ENCODE data around the gene MBOAT2.

The MBOAT2 gene

GRCh38 chr2:8851811-8852560, 151.5 kb downstream of the MBOAT2 start:
- Histone ChIP-seq H4K8ac (ENCODE audit: low read depth, low read length) (no peak overlapping the region), H2BK120ac (ENCODE audit: insufficient read depth, low read length, poor library complexity) (no peak overlapping the region), H3K18ac (ENCODE audit: low read length) (no peak overlapping the region), H2BK12ac (ENCODE audit: low read length) (no peak overlapping the region), H2AK5ac (ENCODE audit: low read length) (no peak overlapping the region), H3K4me2 (ENCODE audit: low read length) (no peak overlapping the region), H3K14ac (ENCODE audit: low read length) (no peak overlapping the region), H4K91ac (ENCODE audit: low read depth, low read length) (no peak overlapping the region), H3K27ac (ENCODE audit: low read depth, low read length) (no peak overlapping the region), H3K9me3 (ENCODE audit: insufficient read depth, low read depth, low read length) (no peaks in the 10 kb centered on the region), H3K27me3 (ENCODE audit: insufficient read depth, low read length) (no peaks in the 10 kb centered on the region), H4K12ac (ENCODE audit: low read depth, low read length) (no peak overlapping the region), H3K9ac (ENCODE audit: low read length) (no peak overlapping the region), H3K4me1 (ENCODE audit: control insufficient read depth in 1 of 2, insufficient read depth in 2 of 2, low read length in 2 of 2) (no peaks in the 10 kb centered on the region), H3K4me3 (ENCODE audit: low read depth, low read length) (no peak overlapping the region), H3K79me2 (ENCODE audit: control insufficient read depth, insufficient read depth, low read length, poor library complexity) (no peaks in the 10 kb centered on the region), H3K36me3 (ENCODE audit: control insufficient read depth in 1 of 2, insufficient read depth in 2 of 2, low read length in 2 of 2) (no peaks in the 10 kb centered on the region), H3K79me1 (ENCODE audit: low read length) (no peaks in the 10 kb centered on the region), H3K4ac (ENCODE audit: low read depth, low read length) (no peak overlapping the region), H2BK5ac (ENCODE audit: low read depth, low read length, poor library complexity) (no peak overlapping the region), H3K23ac (ENCODE audit: low read length) (no peak overlapping the region), H2AFZ (ENCODE audit: insufficient read depth, low read length, poor library complexity) (no peak overlapping the region)
- peak in 1 of 2 donors; percentile 8 for DNase-seq
- WGBS (ENCODE audit: extremely low coverage, insufficient coverage, insufficient read length), result no CpG with 5 or more reads among the region's 10 CpGs

DNA sequence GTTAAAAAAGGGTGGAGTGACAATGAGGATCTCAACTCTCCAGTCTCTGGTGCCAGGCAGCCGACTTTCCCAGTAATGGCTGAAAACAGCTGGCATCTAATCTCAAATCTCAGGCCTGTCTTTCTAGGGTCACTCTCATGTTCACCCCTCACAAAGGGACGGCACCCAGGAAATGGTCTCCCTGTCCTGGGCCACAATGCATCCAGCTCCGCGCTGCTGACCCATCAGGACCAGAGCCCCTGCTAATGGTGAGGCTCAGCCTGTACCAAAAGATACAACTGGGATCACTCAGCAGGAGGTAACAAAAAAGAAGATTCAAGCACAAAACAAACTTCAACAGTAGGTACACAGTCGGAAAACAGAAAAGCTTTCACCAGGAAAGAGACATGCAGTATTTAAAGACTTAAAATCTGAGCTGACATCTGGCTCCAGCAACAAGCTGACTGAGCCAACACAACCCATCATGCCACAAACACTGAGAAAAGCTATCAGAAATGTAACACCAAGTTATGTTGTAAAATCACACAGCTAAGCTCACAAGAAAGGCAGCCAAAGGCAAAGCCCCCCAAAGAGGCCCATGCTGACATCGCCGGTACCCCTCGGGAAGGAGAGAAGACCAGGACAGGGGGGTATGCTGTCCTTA, 152.5 kb downstream of the MBOAT2 start:
- no peak for DNase-seq
- Histone ChIP-seq H2BK5ac (ENCODE audit: low read depth, low read length, poor library complexity) (no peak overlapping the region), H3K27ac (ENCODE audit: low read depth, low read length) (no peak overlapping the region), H3K23ac (ENCODE audit: low read length) (no peak overlapping the region), H4K8ac (ENCODE audit: low read depth, low read length) (no peak overlapping the region), H2AFZ (ENCODE audit: insufficient read depth, low read length, poor library complexity) (no peak overlapping the region), H3K36me3 (ENCODE audit: control insufficient read depth in 1 of 2, insufficient read depth in 2 of 2, low read length in 2 of 2) (no peaks in the 10 kb centered on the region), H3K18ac (ENCODE audit: low read length) (no peak overlapping the region), H3K4me1 (ENCODE audit: control insufficient read depth in 1 of 2, insufficient read depth in 2 of 2, low read length in 2 of 2) (no peaks in the 10 kb centered on the region), H4K12ac (ENCODE audit: low read depth, low read length) (no peak overlapping the region), H3K4me3 (ENCODE audit: low read depth, low read length) (no peak overlapping the region), H3K14ac (ENCODE audit: low read length) (no peak overlapping the region), H3K79me2 (ENCODE audit: control insufficient read depth, insufficient read depth, low read length, poor library complexity) (no peaks in the 10 kb centered on the region), H2BK120ac (ENCODE audit: insufficient read depth, low read length, poor library complexity) (no peak overlapping the region), H3K9ac (ENCODE audit: low read length) (no peak overlapping the region), H3K4me2 (ENCODE audit: low read length) (no peak overlapping the region), H3K9me3 (ENCODE audit: insufficient read depth, low read depth, low read length) (no peaks in the 10 kb centered on the region), H2AK5ac (ENCODE audit: low read length) (no peak overlapping the region), H4K91ac (ENCODE audit: low read depth, low read length) (no peak overlapping the region), H3K27me3 (ENCODE audit: insufficient read depth, low read length) (no peaks in the 10 kb centered on the region), H3K79me1 (ENCODE audit: low read length) (no peaks in the 10 kb centered on the region), H3K4ac (ENCODE audit: low read depth, low read length) (no peak overlapping the region), H2BK12ac (ENCODE audit: low read length) (no peak overlapping the region)
- no CpG with 5 or more reads among the region's 8 CpGs for WGBS (ENCODE audit: extremely low coverage, insufficient coverage, insufficient read length)

DNA sequence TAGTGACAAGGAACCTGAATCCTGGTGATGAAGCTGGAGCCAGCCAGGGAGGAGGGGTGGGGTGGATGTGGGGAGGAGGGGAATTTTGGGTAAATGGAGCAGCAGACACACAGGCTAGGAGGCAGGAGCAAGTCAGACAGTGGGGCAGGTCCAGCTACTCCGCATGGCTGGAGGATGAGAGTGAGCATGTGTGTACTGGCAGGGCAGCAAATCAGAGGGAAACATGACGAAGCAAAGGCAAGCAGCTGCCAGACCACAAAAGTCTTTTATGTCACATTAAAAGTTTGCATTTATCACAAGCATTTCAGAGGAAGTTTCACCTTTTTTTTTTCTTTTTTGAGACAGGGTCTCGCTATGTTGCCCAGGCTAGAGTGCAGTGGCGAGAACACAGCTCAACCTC, 154.2 kb downstream of the MBOAT2 start:
- Histone ChIP-seq H3K4ac (ENCODE audit: low read depth, low read length) (no peak overlapping the region), H3K23ac (ENCODE audit: low read length) (no peak overlapping the region), H4K8ac (ENCODE audit: low read depth, low read length) (no peak overlapping the region), H3K9me3 (ENCODE audit: insufficient read depth, low read depth, low read length) (no peaks in the 10 kb centered on the region), H4K91ac (ENCODE audit: low read depth, low read length) (no peak overlapping the region), H3K27me3 (ENCODE audit: insufficient read depth, low read length) (no peaks in the 10 kb centered on the region), H3K27ac (ENCODE audit: low read depth, low read length) (no peak overlapping the region), H3K14ac (ENCODE audit: low read length) (no peak overlapping the region), H2AFZ (ENCODE audit: insufficient read depth, low read length, poor library complexity) (no peak overlapping the region), H2AK5ac (ENCODE audit: low read length) (no peak overlapping the region), H2BK120ac (ENCODE audit: insufficient read depth, low read length, poor library complexity) (no peak overlapping the region), H3K4me1 (ENCODE audit: control insufficient read depth in 1 of 2, insufficient read depth in 2 of 2, low read length in 2 of 2) (no peaks in the 10 kb centered on the region), H3K9ac (ENCODE audit: low read length) (peak overlapping the region; percentile 38), H2BK12ac (ENCODE audit: low read length) (no peak overlapping the region), H4K12ac (ENCODE audit: low read depth, low read length) (no peak overlapping the region), H3K79me2 (ENCODE audit: control insufficient read depth, insufficient read depth, low read length, poor library complexity) (no peaks in the 10 kb centered on the region), H2BK5ac (ENCODE audit: low read depth, low read length, poor library complexity) (no peak overlapping the region), H3K4me3 (ENCODE audit: low read depth, low read length) (no peak overlapping the region), H3K36me3 (ENCODE audit: control insufficient read depth in 1 of 2, insufficient read depth in 2 of 2, low read length in 2 of 2) (no peaks in the 10 kb centered on the region), H3K79me1 (ENCODE audit: low read length) (no peaks in the 10 kb centered on the region), H3K4me2 (ENCODE audit: low read length) (no peak overlapping the region), H3K18ac (ENCODE audit: low read length) (no peak overlapping the region)
- no CpG with 5 or more reads among the region's 4 CpGs for WGBS (ENCODE audit: extremely low coverage, insufficient coverage, insufficient read length)
- DNase-seq, result peak in 1 of 2 donors; percentile 22

GRCh38 chr2:8848328-8849100, 155.0 kb downstream of the MBOAT2 start:
- H3K23ac ChIP-seq (ENCODE audit: low read length), result no peak overlapping the region
- H4K12ac ChIP-seq (ENCODE audit: low read depth, low read length), result no peak overlapping the region
- H3K4me2 ChIP-seq (ENCODE audit: low read length), result no peak overlapping the region
- no peak overlapping the region for H3K18ac ChIP-seq (ENCODE audit: low read length)
- WGBS (ENCODE audit: extremely low coverage, insufficient coverage, insufficient read length), result no CpG with 5 or more reads among the region's 7 CpGs
- no peak overlapping the region for H3K27ac ChIP-seq (ENCODE audit: low read depth, low read length)
- no peak overlapping the region for H2AFZ ChIP-seq (ENCODE audit: insufficient read depth, low read length, poor library complexity)
- H2BK12ac ChIP-seq (ENCODE audit: low read length), result no peak overlapping the region
- H3K9ac ChIP-seq (ENCODE audit: low read length), result no peak overlapping the region
- H3K36me3 ChIP-seq (ENCODE audit: control insufficient read depth in 1 of 2, insufficient read depth in 2 of 2, low read length in 2 of 2), result no peaks in the 10 kb centered on the region
- no peak overlapping the region for H2BK120ac ChIP-seq (ENCODE audit: insufficient read depth, low read length, poor library complexity)
- no peak overlapping the region for H2BK5ac ChIP-seq (ENCODE audit: low read depth, low read length, poor library complexity)
- H3K27me3 ChIP-seq (ENCODE audit: insufficient read depth, low read length), result no peaks in the 10 kb centered on the region
- H3K4me3 ChIP-seq (ENCODE audit: low read depth, low read length), result no peak overlapping the region
- no peak overlapping the region for H4K91ac ChIP-seq (ENCODE audit: low read depth, low read length)
- H3K9me3 ChIP-seq (ENCODE audit: insufficient read depth, low read depth, low read length), result no peaks in the 10 kb centered on the region
- H3K4me1 ChIP-seq (ENCODE audit: control insufficient read depth in 1 of 2, insufficient read depth in 2 of 2, low read length in 2 of 2), result no peaks in the 10 kb centered on the region
- H3K14ac ChIP-seq (ENCODE audit: low read length), result no peak overlapping the region
- DNase-seq, result peak; percentile 66 to 91
- H3K79me1 ChIP-seq (ENCODE audit: low read length), result no peaks in the 10 kb centered on the region
- no peak overlapping the region for H2AK5ac ChIP-seq (ENCODE audit: low read length)
- H4K8ac ChIP-seq (ENCODE audit: low read depth, low read length), result no peak overlapping the region
- H3K79me2 ChIP-seq (ENCODE audit: control insufficient read depth, insufficient read depth, low read length, poor library complexity), result no peaks in the 10 kb centered on the region
- H3K4ac ChIP-seq (ENCODE audit: low read depth, low read length), result no peak overlapping the region
